ENCODE data around the gene SUPT20HL2.

SUPT20HL2 gene

GRCh38 chrX:24343719-24344118 lies 29.9 kb upstream of the SUPT20HL2 start:
- Histone ChIP-seq H3K9me2 (replicated peaks; ENCODE audit: insufficient read depth, low read length) (no peaks in the 10 kb centered on the region), H3K4me3 (ENCODE audit: insufficient read depth, low read length, poor library complexity, severe bottlenecking) (no peak overlapping the region), H2AFZ (ENCODE audit: low read depth, low read length, severe bottlenecking) (no peak overlapping the region), H3F3A (ENCODE audit: insufficient read depth) (no peaks in the 10 kb centered on the region), H3K27me3 (ENCODE audit: low read length) (no peaks in the 10 kb centered on the region), H4K20me1 (ENCODE audit: low read depth, low read length) (no peaks in the 10 kb centered on the region), H3K9ac (ENCODE audit: low read length) (no peak overlapping the region), H3K9me3 (ENCODE audit: insufficient read depth, low read length) (no peaks in the 10 kb centered on the region), H3K79me2 (ENCODE audit: insufficient read depth, low read length) (no peaks in the 10 kb centered on the region), H3K36me3 (ENCODE audit: low read length) (no peaks in the 10 kb centered on the region), H3K27ac (ENCODE audit: low read depth, low read length) (no peak overlapping the region), H3K4me2 (ENCODE audit: low read depth, low read length, poor library complexity, severe bottlenecking) (no peak overlapping the region)
- no peak for TF ChIP-seq CTCF (IDR thresholded peaks at IDR 0.05; ENCODE audit: insufficient read depth, low read length, poor library complexity, severe bottlenecking)
- no peak for TF ChIP-seq EZH2phosphoT487 (conservative IDR thresholded peaks at IDR 0.05; ENCODE audit: low read length)

- Histone ChIP-seq H3F3A (ENCODE audit: insufficient read depth) (no peaks in the 10 kb centered on the region), H2AFZ (ENCODE audit: low read depth, low read length, severe bottlenecking) (no peak overlapping the region), H3K9me2 (replicated peaks; ENCODE audit: insufficient read depth, low read length) (no peaks in the 10 kb centered on the region), H3K27ac (ENCODE audit: low read depth, low read length) (no peak overlapping the region), H3K9ac (ENCODE audit: low read length) (no peak overlapping the region), H3K36me3 (ENCODE audit: low read length) (no peaks in the 10 kb centered on the region), H3K79me2 (ENCODE audit: insufficient read depth, low read length) (no peaks in the 10 kb centered on the region), H3K9me3 (ENCODE audit: insufficient read depth, low read length) (no peaks in the 10 kb centered on the region), H4K20me1 (ENCODE audit: low read depth, low read length) (no peaks in the 10 kb centered on the region), H3K4me2 (ENCODE audit: low read depth, low read length, poor library complexity, severe bottlenecking) (no peak overlapping the region), H3K27me3 (ENCODE audit: low read length) (no peaks in the 10 kb centered on the region), H3K4me3 (ENCODE audit: insufficient read depth, low read length, poor library complexity, severe bottlenecking) (no peak overlapping the region)
- TF ChIP-seq EZH2phosphoT487 (conservative IDR thresholded peaks at IDR 0.05; ENCODE audit: low read length) (no peak), CTCF (IDR thresholded peaks at IDR 0.05; ENCODE audit: insufficient read depth, low read length, poor library complexity, severe bottlenecking) (no peak)
Measured at GRCh38 chrX:24341795-24342194, 27.9 kb upstream of the SUPT20HL2 start.

GRCh38 chrX:24340501-24340900 lies 26.6 kb upstream of the SUPT20HL2 start:
- H4K20me1 ChIP-seq (ENCODE audit: low read depth, low read length) = no peaks in the 10 kb centered on the region
- H3K27me3 ChIP-seq (ENCODE audit: low read length) = no peaks in the 10 kb centered on the region
- H3F3A ChIP-seq (ENCODE audit: insufficient read depth) = no peaks in the 10 kb centered on the region
- H3K4me2 ChIP-seq (ENCODE audit: low read depth, low read length, poor library complexity, severe bottlenecking) = no peak overlapping the region
- H2AFZ ChIP-seq (ENCODE audit: low read depth, low read length, severe bottlenecking) = no peak overlapping the region
- H3K79me2 ChIP-seq (ENCODE audit: insufficient read depth, low read length) = no peaks in the 10 kb centered on the region
- H3K9me3 ChIP-seq (ENCODE audit: insufficient read depth, low read length) = no peaks in the 10 kb centered on the region
- no peak overlapping the region for H3K27ac ChIP-seq (ENCODE audit: low read depth, low read length)
- no peak overlapping the region for H3K4me3 ChIP-seq (ENCODE audit: insufficient read depth, low read length, poor library complexity, severe bottlenecking)
- no peaks in the 10 kb centered on the region for H3K9me2 ChIP-seq (replicated peaks; ENCODE audit: insufficient read depth, low read length)
- TF ChIP-seq EZH2phosphoT487 (conservative IDR thresholded peaks at IDR 0.05; ENCODE audit: low read length) (no peak), CTCF (IDR thresholded peaks at IDR 0.05; ENCODE audit: insufficient read depth, low read length, poor library complexity, severe bottlenecking) (no peak)
- no peak overlapping the region for H3K9ac ChIP-seq (ENCODE audit: low read length)
- H3K36me3 ChIP-seq (ENCODE audit: low read length) = no peaks in the 10 kb centered on the region

Measured in SU-DHL-6 (cell line).